ENCODE measurements around the gene ZNF280A. TPM values are rescaled to one million over a fixed set of nuclear protein-coding genes. Genes with fewer than 3 reads are reported as not detected.
"Not testable (repeated sequence)": the region's sequence is repeated elsewhere in the genome, so short reads cannot be mapped to it uniquely, and the experiment has no call there.

ZNF280A gene
- polyA plus RNA-seq, 1 donor: not detected

GRCh38 chr22:22527312-22527711, 7.2 kb upstream of the ZNF280A start:
- Histone ChIP-seq H3K27me3 (ENCODE audit: control insufficient read depth, insufficient read depth, low read length) (no peaks in the 10 kb centered on the region), H3K4me3 (ENCODE audit: low read length) (no peak overlapping the region), H3K4me1 (ENCODE audit: control insufficient read depth, insufficient read depth, low read length) (no peaks in the 10 kb centered on the region), H3K36me3 (ENCODE audit: control insufficient read depth, insufficient read depth, low read length) (no peaks in the 10 kb centered on the region), H3K9me3 (ENCODE audit: control insufficient read depth, low read depth, low read length) (no peaks in the 10 kb centered on the region), H3K27ac (ENCODE audit: low read length) (no peak overlapping the region)
- WGBS (ENCODE audit: insufficient coverage, low lambda C conversion rate): 0% methylated on average over 1 of the region's 5 CpGs
- DNase-seq: no peak

- no peak overlapping the region for H3K4me3 ChIP-seq (ENCODE audit: low read length)
- no peaks in the 10 kb centered on the region for H3K27me3 ChIP-seq (ENCODE audit: control insufficient read depth, insufficient read depth, low read length)
- no peaks in the 10 kb centered on the region for H3K4me1 ChIP-seq (ENCODE audit: control insufficient read depth, insufficient read depth, low read length)
- DNase-seq: no peak
- no peaks in the 10 kb centered on the region for H3K36me3 ChIP-seq (ENCODE audit: control insufficient read depth, insufficient read depth, low read length)
- H3K27ac ChIP-seq (ENCODE audit: low read length): no peak overlapping the region
- 60% methylated on average over 1 of the region's 4 CpGs for WGBS (ENCODE audit: insufficient coverage, low lambda C conversion rate)
- H3K9me3 ChIP-seq (ENCODE audit: control insufficient read depth, low read depth, low read length): no peaks in the 10 kb centered on the region
Measured at GRCh38 chr22:22526125-22526912, 6.2 kb upstream of the ZNF280A start.

GRCh38 chr22:22523494-22523893, 3.4 kb upstream of the ZNF280A start:
- no peak overlapping the region for H3K27ac ChIP-seq (ENCODE audit: low read length)
- H3K4me3 ChIP-seq (ENCODE audit: low read length): no peak overlapping the region
- H3K36me3 ChIP-seq (ENCODE audit: control insufficient read depth, insufficient read depth, low read length): no peaks in the 10 kb centered on the region
- no peaks in the 10 kb centered on the region for H3K9me3 ChIP-seq (ENCODE audit: control insufficient read depth, low read depth, low read length)
- H3K4me1 ChIP-seq (ENCODE audit: control insufficient read depth, insufficient read depth, low read length): no peaks in the 10 kb centered on the region
- WGBS (ENCODE audit: insufficient coverage, low lambda C conversion rate): 80% methylated on average over 1 of the region's 6 CpGs
- DNase-seq: no peak
- no peaks in the 10 kb centered on the region for H3K27me3 ChIP-seq (ENCODE audit: control insufficient read depth, insufficient read depth, low read length)

GRCh38 chr22:22521631-22522030, 1.6 kb upstream of the ZNF280A start:
- Histone ChIP-seq H3K4me1 (ENCODE audit: control insufficient read depth, insufficient read depth, low read length) (no peaks in the 10 kb centered on the region), H3K27me3 (ENCODE audit: control insufficient read depth, insufficient read depth, low read length) (no peaks in the 10 kb centered on the region), H3K4me3 (ENCODE audit: low read length) (no peak overlapping the region), H3K36me3 (ENCODE audit: control insufficient read depth, insufficient read depth, low read length) (no peaks in the 10 kb centered on the region), H3K9me3 (ENCODE audit: control insufficient read depth, low read depth, low read length) (no peaks in the 10 kb centered on the region), H3K27ac (ENCODE audit: low read length) (no peak overlapping the region)
- no peak for DNase-seq
- 75% methylated on average over 5 of the region's 8 CpGs for WGBS (ENCODE audit: insufficient coverage, low lambda C conversion rate)

- no peaks in the 10 kb centered on the region for H3K36me3 ChIP-seq (ENCODE audit: control insufficient read depth, insufficient read depth, low read length)
- no peak overlapping the region for H3K27ac ChIP-seq (ENCODE audit: low read length)
- no peaks in the 10 kb centered on the region for H3K27me3 ChIP-seq (ENCODE audit: control insufficient read depth, insufficient read depth, low read length)
- 29% methylated on average over 1 of the region's 12 CpGs for WGBS (ENCODE audit: insufficient coverage, low lambda C conversion rate)
- no peaks in the 10 kb centered on the region for H3K4me1 ChIP-seq (ENCODE audit: control insufficient read depth, insufficient read depth, low read length)
- no peak for DNase-seq
- H3K9me3 ChIP-seq (ENCODE audit: control insufficient read depth, low read depth, low read length): no peaks in the 10 kb centered on the region
- no peak overlapping the region for H3K4me3 ChIP-seq (ENCODE audit: low read length)
Measured at GRCh38 chr22:22520667-22521602, 865 bp upstream of the ZNF280A start.

GRCh38 chr22:22519591-22519990, 479 bp downstream of the ZNF280A start:
- Histone ChIP-seq H3K36me3 (ENCODE audit: control insufficient read depth, insufficient read depth, low read length) (no peaks in the 10 kb centered on the region), H3K4me1 (ENCODE audit: control insufficient read depth, insufficient read depth, low read length) (no peaks in the 10 kb centered on the region), H3K27ac (ENCODE audit: low read length) (no peak overlapping the region), H3K4me3 (ENCODE audit: low read length) (no peak overlapping the region), H3K27me3 (ENCODE audit: control insufficient read depth, insufficient read depth, low read length) (no peaks in the 10 kb centered on the region), H3K9me3 (ENCODE audit: control insufficient read depth, low read depth, low read length) (no peaks in the 10 kb centered on the region)
- DNase-seq: peak in 1 of 2 donors; percentile 23
- no CpG with 5 or more reads among the region's 5 CpGs for WGBS (ENCODE audit: insufficient coverage, low lambda C conversion rate)

- Histone ChIP-seq H3K27ac (ENCODE audit: low read length) (no peak overlapping the region), H3K4me3 (ENCODE audit: low read length) (no peak overlapping the region), H3K27me3 (ENCODE audit: control insufficient read depth, insufficient read depth, low read length) (no peaks in the 10 kb centered on the region), H3K4me1 (ENCODE audit: control insufficient read depth, insufficient read depth, low read length) (no peaks in the 10 kb centered on the region), H3K36me3 (ENCODE audit: control insufficient read depth, insufficient read depth, low read length) (no peaks in the 10 kb centered on the region), H3K9me3 (ENCODE audit: control insufficient read depth, low read depth, low read length) (no peaks in the 10 kb centered on the region)
- no peak for DNase-seq
- no CpG with 5 or more reads among the region's 4 CpGs for WGBS (ENCODE audit: insufficient coverage, low lambda C conversion rate)
Measured at GRCh38 chr22:22516992-22517391, 3.1 kb downstream of the ZNF280A start.

- H3K27me3 ChIP-seq (ENCODE audit: control insufficient read depth, insufficient read depth, low read length): no peaks in the 10 kb centered on the region
- H3K4me3 ChIP-seq (ENCODE audit: low read length): no peak overlapping the region
- H3K36me3 ChIP-seq (ENCODE audit: control insufficient read depth, insufficient read depth, low read length): no peaks in the 10 kb centered on the region
- H3K4me1 ChIP-seq (ENCODE audit: control insufficient read depth, insufficient read depth, low read length): no peaks in the 10 kb centered on the region
- no peak overlapping the region for H3K27ac ChIP-seq (ENCODE audit: low read length)
- no peaks in the 10 kb centered on the region for H3K9me3 ChIP-seq (ENCODE audit: control insufficient read depth, low read depth, low read length)
- no peak for DNase-seq
Measured at GRCh38 chr22:22515890-22516289, 4.2 kb downstream of the ZNF280A start.

- H3K9me3 ChIP-seq (ENCODE audit: control insufficient read depth, low read depth, low read length); H3K27ac ChIP-seq (ENCODE audit: low read length); H3K4me3 ChIP-seq (ENCODE audit: low read length); DNase-seq; H3K4me1 ChIP-seq (ENCODE audit: control insufficient read depth, insufficient read depth, low read length); H3K27me3 ChIP-seq (ENCODE audit: control insufficient read depth, insufficient read depth, low read length); H3K36me3 ChIP-seq (ENCODE audit: control insufficient read depth, insufficient read depth, low read length): not testable (repeated sequence)
- no CpG with 5 or more reads among the region's 8 CpGs for WGBS (ENCODE audit: insufficient coverage, low lambda C conversion rate)
Measured at GRCh38 chr22:22514431-22514830, 5.6 kb downstream of the ZNF280A start.

- peaks cover 4% of the 10 kb centered on the region for H3K9me3 ChIP-seq (ENCODE audit: control insufficient read depth, low read depth, low read length)
- no peak overlapping the region for H3K4me3 ChIP-seq (ENCODE audit: low read length)
- no peak for DNase-seq
- no peaks in the 10 kb centered on the region for H3K36me3 ChIP-seq (ENCODE audit: control insufficient read depth, insufficient read depth, low read length)
- H3K27ac ChIP-seq (ENCODE audit: low read length): no peak overlapping the region
- no CpG with 5 or more reads among the region's 2 CpGs for WGBS (ENCODE audit: insufficient coverage, low lambda C conversion rate)
- no peaks in the 10 kb centered on the region for H3K4me1 ChIP-seq (ENCODE audit: control insufficient read depth, insufficient read depth, low read length)
- H3K27me3 ChIP-seq (ENCODE audit: control insufficient read depth, insufficient read depth, low read length): no peaks in the 10 kb centered on the region
Measured at GRCh38 chr22:22513619-22514018, 6.5 kb downstream of the ZNF280A start.
